Hair follicular keratinocyte (primary cell): ENCODE data around the gene GPR171. TPM values are rescaled to one million over a fixed set of nuclear protein-coding genes. Genes with fewer than 3 reads are reported as not detected.

Source experiments
- total RNA-seq: library from RNA; depleted of rRNA; stranded (reverse); fragments of >200 nt; gene quantifications from 2 replicates; pipeline ENCODE4 v1.2.3, GENCODE V29; 2015

GPR171 gene
- total RNA-seq, result not detected in 2 replicates

GRCh38 chr3:151203051-151203420 lies at the start of gene GPR171:
Gene GPR171, minus strand, starts transcription at chr3:151203216. Its CDS starts 3,830 bp downstream, at chr3:151199386.

Other genes starting within 250 kb of the GPR171 start
- gene CLRN1, start 230.5 kb downstream of the GPR171 start, total RNA-seq, result not detected in 2 replicates
- gene MED12L, start 117.6 kb downstream of the GPR171 start, total RNA-seq, result under 0.01 TPM in 1 of 2 replicates, not detected in the other
- gene P2RY14, start 75.3 kb upstream of the GPR171 start, total RNA-seq, result not detected in 2 replicates
- 61.2 and 66.5 TPM in 2 replicates for gene GPR87, start 113.6 kb upstream of the GPR171 start, total RNA-seq
- gene P2RY13, start 126.3 kb upstream of the GPR171 start, total RNA-seq, result not detected in 2 replicates
- not detected in 2 replicates for gene P2RY12, start 181.5 kb upstream of the GPR171 start, total RNA-seq